BJ (cell line): ENCODE data around the gene DEPDC5. TPM values are rescaled to one million over a fixed set of nuclear protein-coding genes. Genes with fewer than 3 reads are reported as not detected.

Experiments
- CTCF ChIA-PET: fragments of 350-600 bp; formaldehyde crosslinking; extraction: SDS; loops from one replicate; lab custom pipeline; 2021; ENCODE audit warnings: antibody characterized with exemption, inconsistent platforms; lab: Yijun Ruan, JAX
- POLR2A ChIA-PET: fragments of 300-600 bp; sonication (Branson Sonifier 250); formaldehyde crosslinking; extraction: SDS; loops from one replicate; lab custom pipeline; 2021; ENCODE audit warnings: antibody characterized with exemption; lab: Charles Lee
- DNase-seq: peaks from one replicate; pipeline ENCODE4 v3.0.0-alpha.2; 2011; ENCODE audit warnings: low read depth
- H3K27me3 ChIP-seq: 2 replicates; pipeline ENCODE4 v1.6.0; 2011; ENCODE audit warnings: low read length; ENCODE audit not compliant: control insufficient read depth, insufficient read depth
- H3K36me3 ChIP-seq: 2 replicates; pipeline ENCODE4 v1.5.1; 2011; ENCODE audit warnings: low read length; ENCODE audit not compliant: control insufficient read depth, insufficient read depth
- H3K4me3 ChIP-seq: 2 replicates; pipeline ENCODE4 v1.5.1; 2011; ENCODE audit warnings: low read depth, mild to moderate bottlenecking, control low read depth, low read length
- polyA plus RNA-seq: library from polyadenylated mRNA; depleted of rRNA; stranded (reverse); fragments of >200 nt; gene quantifications from 2 replicates; pipeline ENCODE4 v1.2.3, GENCODE V29; 2011
- TF ChIP-seq, protein P1 (sequence below): IDR thresholded peaks from 2 replicates; pipeline ENCODE4 v1.5.1; 2011; ENCODE audit warnings: low read depth, mild to moderate bottlenecking, control low read depth, inconsistent platforms, low read length, moderate library complexity; ENCODE audit not compliant: insufficient read depth

DEPDC5 gene
- polyA plus RNA-seq, 1 experiment, result 6.8 TPM

DNA sequence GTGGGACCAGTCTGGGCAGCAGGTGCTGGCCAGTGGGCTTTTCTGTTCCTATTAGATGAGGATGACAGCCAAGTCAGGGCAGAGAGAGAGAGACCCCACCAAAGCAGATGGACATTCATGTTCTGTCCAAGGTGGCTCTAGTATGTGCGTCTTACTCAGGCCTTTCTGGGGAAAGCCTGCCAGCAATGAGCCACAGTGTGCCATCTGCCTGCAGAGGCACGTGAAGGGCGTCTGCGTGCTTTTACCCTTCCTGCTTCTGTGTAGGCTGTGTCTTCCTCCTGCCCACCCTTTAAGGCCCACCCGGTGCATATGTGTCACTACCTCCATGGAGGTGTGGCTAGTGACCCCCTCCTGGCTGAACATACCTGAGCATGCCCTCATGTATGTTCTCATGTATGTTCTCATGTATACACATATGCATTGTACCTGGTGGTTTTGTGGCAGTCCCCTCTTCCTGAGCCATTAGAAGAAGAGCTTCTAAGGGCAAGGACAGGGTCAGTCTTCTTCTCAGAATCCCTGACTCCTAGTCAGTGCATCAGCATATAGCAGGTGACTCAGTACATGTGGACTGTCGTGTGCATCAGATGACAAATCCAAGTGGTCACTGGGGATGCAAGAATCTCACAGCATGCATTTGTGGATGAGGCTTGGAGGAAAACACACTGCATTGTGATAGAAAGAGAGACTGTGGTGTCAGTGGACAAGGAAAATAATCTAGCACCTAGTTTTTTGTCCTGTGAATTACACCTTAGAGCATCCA, 100.1 kb downstream of the DEPDC5 start:
- H3K36me3 ChIP-seq, result no peaks in the 10 kb centered on the region; the same call in 1 of the 2 replicates
- H3K4me3 ChIP-seq, result no peak overlapping the region
- TF ChIP-seq, protein P1, sequence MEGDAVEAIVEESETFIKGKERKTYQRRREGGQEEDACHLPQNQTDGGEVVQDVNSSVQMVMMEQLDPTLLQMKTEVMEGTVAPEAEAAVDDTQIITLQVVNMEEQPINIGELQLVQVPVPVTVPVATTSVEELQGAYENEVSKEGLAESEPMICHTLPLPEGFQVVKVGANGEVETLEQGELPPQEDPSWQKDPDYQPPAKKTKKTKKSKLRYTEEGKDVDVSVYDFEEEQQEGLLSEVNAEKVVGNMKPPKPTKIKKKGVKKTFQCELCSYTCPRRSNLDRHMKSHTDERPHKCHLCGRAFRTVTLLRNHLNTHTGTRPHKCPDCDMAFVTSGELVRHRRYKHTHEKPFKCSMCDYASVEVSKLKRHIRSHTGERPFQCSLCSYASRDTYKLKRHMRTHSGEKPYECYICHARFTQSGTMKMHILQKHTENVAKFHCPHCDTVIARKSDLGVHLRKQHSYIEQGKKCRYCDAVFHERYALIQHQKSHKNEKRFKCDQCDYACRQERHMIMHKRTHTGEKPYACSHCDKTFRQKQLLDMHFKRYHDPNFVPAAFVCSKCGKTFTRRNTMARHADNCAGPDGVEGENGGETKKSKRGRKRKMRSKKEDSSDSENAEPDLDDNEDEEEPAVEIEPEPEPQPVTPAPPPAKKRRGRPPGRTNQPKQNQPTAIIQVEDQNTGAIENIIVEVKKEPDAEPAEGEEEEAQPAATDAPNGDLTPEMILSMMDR, result no peak
- H3K27me3 ChIP-seq, result no peaks in the 10 kb centered on the region
- ChIA-PET CTCF (interaction anchor here (1.2 kb wide), 1 partner anchor 12 kb away, joined by 3 read pairs; no protein-coding TSS in a partner anchor), POLR2A (no interaction called here)
- no peak for DNase-seq

- DNase-seq, result no peak
- POLR2A ChIA-PET, result interaction anchor here (0.6 kb wide), 1 partner anchor 762 kb away, joined by 13 read pairs; no protein-coding TSS in a partner anchor
- H3K36me3 ChIP-seq, result no peaks in the 10 kb centered on the region; the same call in 1 of the 2 replicates
- CTCF ChIA-PET, result interaction anchor here (0.6 to 1.2 kb wide), 4 partner anchors 10 to 1539 kb away, joined by 3 read pairs; no protein-coding TSS in a partner anchor
- H3K4me3 ChIP-seq, result no peak overlapping the region
- TF ChIP-seq, protein P1, result no peak
- no peaks in the 10 kb centered on the region for H3K27me3 ChIP-seq
These were observed 103.4 kb downstream of the DEPDC5 start for GRCh38 chr22:31857247-31857646.

DNA sequence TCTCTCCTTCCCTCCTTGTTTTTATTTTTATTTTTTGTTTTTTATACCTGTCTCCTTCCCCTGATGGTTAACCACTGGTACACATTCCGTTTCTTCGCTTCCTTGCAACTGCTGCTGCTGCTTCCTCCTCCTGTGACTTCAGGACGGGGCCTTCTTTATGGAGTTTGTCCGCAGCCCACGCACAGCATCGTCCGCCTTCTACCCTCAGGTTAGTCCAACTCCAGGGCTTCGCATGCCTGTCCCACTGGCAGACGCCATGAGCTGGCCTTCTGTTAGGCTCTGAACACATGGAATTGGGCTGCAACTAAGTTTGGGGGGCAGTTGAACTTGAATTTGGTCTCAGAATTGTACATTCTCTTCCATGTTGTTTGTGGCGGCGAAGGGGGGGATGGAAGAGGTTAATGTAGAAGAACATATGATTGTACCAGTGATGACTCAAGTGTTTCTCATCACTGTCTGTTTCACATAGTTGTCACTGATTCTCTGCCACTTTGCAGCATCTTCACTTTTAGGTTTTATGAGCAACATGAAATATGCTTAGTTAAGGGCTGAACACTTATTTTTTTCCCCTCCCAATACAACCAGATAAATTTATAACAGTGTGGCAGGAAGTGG, 107.5 kb downstream of the DEPDC5 start:
- TF ChIP-seq, protein P1, result no peak
- Histone ChIP-seq H3K4me3 (no peak overlapping the region), H3K36me3 (peaks cover 1% of the 10 kb centered on the region; the same call in 1 of the 2 replicates), H3K27me3 (no peaks in the 10 kb centered on the region)
- POLR2A ChIA-PET, result no interaction called here
- DNase-seq, result no peak
- CTCF ChIA-PET, result interaction anchor here (0.6 kb wide), 1 partner anchor 302 kb away, joined by 3 read pairs; no protein-coding TSS in a partner anchor

GRCh38 chr22:31866918-31867317, 113.1 kb downstream of the DEPDC5 start:
- ChIA-PET CTCF (no interaction called here), POLR2A (no interaction called here)
- H3K4me3 ChIP-seq, result no peak overlapping the region
- DNase-seq, result no peak
- TF ChIP-seq, protein P1, result no peak
- peaks cover 1% of the 10 kb centered on the region; the same call in 1 of the 2 replicates for H3K36me3 ChIP-seq
- no peaks in the 10 kb centered on the region for H3K27me3 ChIP-seq
